Panc1 (cell line): ENCODE results near the gene ZKSCAN1. TPM values are rescaled to one million over a fixed set of nuclear protein-coding genes. Genes with fewer than 3 reads are reported as not detected.

Experiments
- ATAC-seq: fragments of 200-7000 bp; cut with Tn5 transposase; 2 replicates; pipeline ENCODE4 v1.9.1; 2020; ENCODE audit warnings: mild to moderate bottlenecking, moderate library complexity
- BruUV-seq: library from RNA; stranded (reverse); fragments of 400-500 nt; replicated peaks from 2 replicates; lab custom pipeline; 2021; lab: Mats Ljungman, UMichigan
- CTCF ChIA-PET: fragments of 300-600 bp; sonication (Branson Sonifier 250); formaldehyde crosslinking; loops from one replicate; lab custom pipeline; 2022; ENCODE audit warnings: antibody characterized with exemption; lab: Charles Lee
- POLR2A ChIA-PET: fragments of 300-600 bp; sonication (Branson Sonifier 250); formaldehyde crosslinking; loops from one replicate; lab custom pipeline; 2022; ENCODE audit warnings: antibody characterized with exemption; lab: Charles Lee
- DNase-seq: peaks from one replicate; pipeline ENCODE4 v3.0.0-alpha.2; 2010; ENCODE audit warnings: low read depth, low spot score
- H3K27ac ChIP-seq: 2 replicates; pipeline ENCODE4 v1.5.1; 2011; ENCODE audit warnings: mild to moderate bottlenecking, low read length, inconsistent platforms
- H3K27me3 ChIP-seq: fragments of 200-500 bp; sonication (Bioruptor generic); 2 replicates; pipeline ENCODE4 v1.6.0; 2014; ENCODE audit warnings: low read length, inconsistent platforms; ENCODE audit not compliant: control insufficient read depth, insufficient read depth
- H3K36me3 ChIP-seq: fragments of 200-500 bp; sonication (Bioruptor generic); 2 replicates; pipeline ENCODE4 v1.5.1; 2014; ENCODE audit warnings: inconsistent platforms, mild to moderate bottlenecking, low read length, moderate library complexity; ENCODE audit not compliant: control insufficient read depth, insufficient read depth
- H3K4me1 ChIP-seq: 2 replicates; pipeline ENCODE4 v1.5.1; 2011; ENCODE audit warnings: inconsistent platforms, mild to moderate bottlenecking, low read length, moderate library complexity; ENCODE audit not compliant: control insufficient read depth, insufficient read depth
- H3K4me3 ChIP-seq, 2 experiments: 2 replicates each; pipeline ENCODE4 v1.5.1; 2011 to 2012; ENCODE audit warnings: low read depth in 2 of 2, low read length in 2 of 2, mild to moderate bottlenecking in 2 of 2, inconsistent platforms in 1 of 2, moderate library complexity in 1 of 2
- H3K9me3 ChIP-seq: fragments of 200-500 bp; sonication (Bioruptor generic); 2 replicates; pipeline ENCODE4 v1.5.1; 2014; ENCODE audit warnings: low read depth, mild to moderate bottlenecking, inconsistent platforms, low read length, moderate library complexity; ENCODE audit not compliant: control insufficient read depth, insufficient read depth
- POLR2AphosphoS5 ChIP-seq: IDR thresholded peaks from 2 replicates; pipeline ENCODE4 v1.6.1; 2012; ENCODE audit warnings: mild to moderate bottlenecking, low read depth, low read length, moderate library complexity
- SIN3A ChIP-seq: IDR thresholded peaks from 2 replicates; pipeline ENCODE4 v1.6.1; 2012; ENCODE audit warnings: low read depth, mild to moderate bottlenecking, low read length, moderate library complexity, borderline replicate concordance; ENCODE audit not compliant: insufficient read depth
- TCF7L2 ChIP-seq: IDR thresholded peaks from 2 replicates; pipeline ENCODE4 v1.6.1; 2011; ENCODE audit warnings: mild to moderate bottlenecking, low read depth, low read length, inconsistent platforms
- in situ Hi-C: cut with HindIII; loops from 2 replicates; pipeline ENCODE4 v1.10.0; 2016; ENCODE audit warnings: low sequenced_read_pairs, low pct_unique_long_range_greater_than_20kb
- intact Hi-C: fragments of 100-400 bp; cut with micrococcal nuclease; formaldehyde crosslinking; loops from one replicate; pipeline ENCODE4 v1.10.0; 2022; ENCODE audit not compliant: unreplicated experiment
- total RNA-seq: library from RNA; stranded (reverse); gene quantifications from one replicate; pipeline ENCODE4 v1.2.1, GENCODE V29; 2021; ENCODE audit not compliant: unreplicated experiment
- TF ChIP-seq, protein P1 (sequence below): fragments of 450-650 bp; IDR thresholded peaks from 2 replicates; pipeline ENCODE4 v1.5.1; 2017; ENCODE audit warnings: mild to moderate bottlenecking
- TF ChIP-seq, protein P2 (sequence below), 2 experiments: IDR thresholded peaks; 2 replicates each; pipeline ENCODE4 v1.6.1; 2011 to 2012; ENCODE audit warnings: low read depth in 2 of 2, control low read depth in 1 of 2, low read length in 1 of 2, mild to moderate bottlenecking in 1 of 2, moderate library complexity in 1 of 2; ENCODE audit not compliant: insufficient read depth in 1 of 2

ZKSCAN1 gene
- total RNA-seq, 1 experiment from 2014 or later = 55.5 TPM

DNA sequence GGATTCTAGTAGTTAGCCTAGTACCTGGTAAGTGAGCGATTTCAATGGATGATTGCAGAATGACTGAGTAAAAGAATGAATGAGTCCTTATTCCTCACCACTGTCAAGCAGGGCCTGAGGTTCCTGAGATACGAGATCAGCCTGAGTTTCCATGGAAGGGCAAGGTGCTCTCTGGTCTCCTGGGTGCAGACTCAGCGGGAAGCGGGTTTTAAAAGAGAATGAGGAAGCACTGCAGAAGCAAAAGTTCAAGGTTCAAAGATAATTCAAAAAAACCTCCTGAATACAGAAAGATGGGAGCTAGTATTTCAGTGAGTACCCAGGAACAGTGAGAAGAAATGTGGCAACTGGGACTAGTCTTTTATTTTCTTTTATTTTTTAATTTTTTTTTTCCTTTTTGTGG is 61.8 kb downstream of the ZKSCAN1 start:
- ChIA-PET POLR2A (interaction anchor here (0.5 to 0.6 kb wide), 2 partner anchors 82 to 204 kb away, joined by 3 to 6 read pairs; no protein-coding TSS in a partner anchor), CTCF (no interaction called here)
- intact Hi-C loops (no loop called here), in situ Hi-C loops (no loop called here)
- Histone ChIP-seq H3K9me3 (peaks cover 37% of the 10 kb centered on the region), H3K4me3 (no peak overlapping the region), H3K27me3 (no peaks in the 10 kb centered on the region), H3K36me3 (peaks cover 12% of the 10 kb centered on the region), H3K27ac (no peak overlapping the region), H3K4me1 (no peaks in the 10 kb centered on the region)
- DNase-seq (no peak), ATAC-seq (no peak)
- TF ChIP-seq TCF7L2 (no peak), SIN3A (no peak), POLR2AphosphoS5 (no peak)
- TF ChIP-seq, protein P1, sequence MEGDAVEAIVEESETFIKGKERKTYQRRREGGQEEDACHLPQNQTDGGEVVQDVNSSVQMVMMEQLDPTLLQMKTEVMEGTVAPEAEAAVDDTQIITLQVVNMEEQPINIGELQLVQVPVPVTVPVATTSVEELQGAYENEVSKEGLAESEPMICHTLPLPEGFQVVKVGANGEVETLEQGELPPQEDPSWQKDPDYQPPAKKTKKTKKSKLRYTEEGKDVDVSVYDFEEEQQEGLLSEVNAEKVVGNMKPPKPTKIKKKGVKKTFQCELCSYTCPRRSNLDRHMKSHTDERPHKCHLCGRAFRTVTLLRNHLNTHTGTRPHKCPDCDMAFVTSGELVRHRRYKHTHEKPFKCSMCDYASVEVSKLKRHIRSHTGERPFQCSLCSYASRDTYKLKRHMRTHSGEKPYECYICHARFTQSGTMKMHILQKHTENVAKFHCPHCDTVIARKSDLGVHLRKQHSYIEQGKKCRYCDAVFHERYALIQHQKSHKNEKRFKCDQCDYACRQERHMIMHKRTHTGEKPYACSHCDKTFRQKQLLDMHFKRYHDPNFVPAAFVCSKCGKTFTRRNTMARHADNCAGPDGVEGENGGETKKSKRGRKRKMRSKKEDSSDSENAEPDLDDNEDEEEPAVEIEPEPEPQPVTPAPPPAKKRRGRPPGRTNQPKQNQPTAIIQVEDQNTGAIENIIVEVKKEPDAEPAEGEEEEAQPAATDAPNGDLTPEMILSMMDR = no peak
- TF ChIP-seq, protein P2, sequence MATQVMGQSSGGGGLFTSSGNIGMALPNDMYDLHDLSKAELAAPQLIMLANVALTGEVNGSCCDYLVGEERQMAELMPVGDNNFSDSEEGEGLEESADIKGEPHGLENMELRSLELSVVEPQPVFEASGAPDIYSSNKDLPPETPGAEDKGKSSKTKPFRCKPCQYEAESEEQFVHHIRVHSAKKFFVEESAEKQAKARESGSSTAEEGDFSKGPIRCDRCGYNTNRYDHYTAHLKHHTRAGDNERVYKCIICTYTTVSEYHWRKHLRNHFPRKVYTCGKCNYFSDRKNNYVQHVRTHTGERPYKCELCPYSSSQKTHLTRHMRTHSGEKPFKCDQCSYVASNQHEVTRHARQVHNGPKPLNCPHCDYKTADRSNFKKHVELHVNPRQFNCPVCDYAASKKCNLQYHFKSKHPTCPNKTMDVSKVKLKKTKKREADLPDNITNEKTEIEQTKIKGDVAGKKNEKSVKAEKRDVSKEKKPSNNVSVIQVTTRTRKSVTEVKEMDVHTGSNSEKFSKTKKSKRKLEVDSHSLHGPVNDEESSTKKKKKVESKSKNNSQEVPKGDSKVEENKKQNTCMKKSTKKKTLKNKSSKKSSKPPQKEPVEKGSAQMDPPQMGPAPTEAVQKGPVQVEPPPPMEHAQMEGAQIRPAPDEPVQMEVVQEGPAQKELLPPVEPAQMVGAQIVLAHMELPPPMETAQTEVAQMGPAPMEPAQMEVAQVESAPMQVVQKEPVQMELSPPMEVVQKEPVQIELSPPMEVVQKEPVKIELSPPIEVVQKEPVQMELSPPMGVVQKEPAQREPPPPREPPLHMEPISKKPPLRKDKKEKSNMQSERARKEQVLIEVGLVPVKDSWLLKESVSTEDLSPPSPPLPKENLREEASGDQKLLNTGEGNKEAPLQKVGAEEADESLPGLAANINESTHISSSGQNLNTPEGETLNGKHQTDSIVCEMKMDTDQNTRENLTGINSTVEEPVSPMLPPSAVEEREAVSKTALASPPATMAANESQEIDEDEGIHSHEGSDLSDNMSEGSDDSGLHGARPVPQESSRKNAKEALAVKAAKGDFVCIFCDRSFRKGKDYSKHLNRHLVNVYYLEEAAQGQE (IDR thresholded peaks at IDR 0.05; ENCODE audit: insufficient read depth in 1 of 2, low read depth in 2 of 2, low read length in 1 of 2) = no peak
- no TSS peak for BruUV-seq

DNA sequence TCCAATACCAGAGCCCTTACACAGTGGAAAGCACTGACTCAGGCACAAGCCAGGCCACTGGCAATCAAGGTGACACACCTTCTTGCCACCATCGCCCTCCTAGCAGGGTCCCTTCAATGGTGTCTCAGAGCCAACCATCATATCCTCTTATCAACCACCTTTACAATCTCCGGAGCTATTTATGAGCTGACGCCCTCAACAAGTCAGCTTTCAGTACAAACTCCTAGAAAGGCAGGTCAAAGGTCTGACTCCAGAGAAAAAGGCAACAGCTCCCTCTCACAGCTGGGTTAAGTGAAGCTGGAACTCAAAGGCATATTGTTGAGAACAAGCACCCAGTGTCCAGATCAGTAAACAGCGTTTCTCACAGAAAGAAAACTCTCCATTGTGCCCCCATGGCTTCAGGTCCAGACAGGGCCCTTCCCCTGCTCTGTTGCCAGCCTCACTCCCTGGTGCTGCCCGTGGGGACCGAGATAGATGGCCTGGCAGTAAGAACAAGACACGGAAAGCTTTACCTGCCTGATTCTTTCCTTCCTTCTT is 63.7 kb downstream of the ZKSCAN1 start:
- BruUV-seq = no TSS peak
- CTCF ChIA-PET = no interaction called here

More for the DNA sequence above, 63.7 kb downstream of the ZKSCAN1 start:
- TF ChIP-seq, protein P1 = no peak
- no peak for TF ChIP-seq TCF7L2
- TF ChIP-seq POLR2AphosphoS5 = no peak
- TF ChIP-seq, protein P2 (IDR thresholded peaks at IDR 0.05; ENCODE audit: insufficient read depth in 1 of 2, low read depth in 2 of 2, low read length in 1 of 2) = no peak
- TF ChIP-seq SIN3A = no peak
- H3K9me3 ChIP-seq = peaks cover 24% of the 10 kb centered on the region; the same call in 1 of the 2 replicates
- H3K27ac ChIP-seq = peak overlapping the region; percentile 25; the same call in 1 of the 2 replicates
- intact Hi-C loops = no loop called here
- DNase-seq (no peak), ATAC-seq (no peak)
- POLR2A ChIA-PET = no interaction called here
- H3K36me3 ChIP-seq = peaks cover 12% of the 10 kb centered on the region
- H3K4me1 ChIP-seq = peaks cover 6% of the 10 kb centered on the region
- no peak overlapping the region for H3K4me3 ChIP-seq
- in situ Hi-C loops = no loop called here
- H3K27me3 ChIP-seq = no peaks in the 10 kb centered on the region
